T-helper 1 cell treated with Interleukin-12 subunit alpha and Interleukin-12 subunit beta and Interleukin-4 antibody, amounts not matched to agents 30 ng/mL and 1 ng/mL, for 36 hours (primary cell): ENCODE results near the gene OR4C13. TPM values are rescaled to one million over a fixed set of nuclear protein-coding genes. Genes with fewer than 3 reads are reported as not detected.
"Not testable (repeated sequence)": the region's sequence is repeated elsewhere in the genome, so short reads cannot be mapped to it uniquely, and the experiment has no call there.

Experiments
- intact Hi-C: fragments of 100-400 bp; cut with micrococcal nuclease; formaldehyde crosslinking; loops from one replicate; pipeline ENCODE4 v1.15.1; 2024
- total RNA-seq: library from RNA; stranded (reverse); gene quantifications from 2 replicates; pipeline ENCODE4 v1.2.3, GENCODE V29; 2022

Gene OR4C13
- not detected in 2 replicates for total RNA-seq

DNA sequence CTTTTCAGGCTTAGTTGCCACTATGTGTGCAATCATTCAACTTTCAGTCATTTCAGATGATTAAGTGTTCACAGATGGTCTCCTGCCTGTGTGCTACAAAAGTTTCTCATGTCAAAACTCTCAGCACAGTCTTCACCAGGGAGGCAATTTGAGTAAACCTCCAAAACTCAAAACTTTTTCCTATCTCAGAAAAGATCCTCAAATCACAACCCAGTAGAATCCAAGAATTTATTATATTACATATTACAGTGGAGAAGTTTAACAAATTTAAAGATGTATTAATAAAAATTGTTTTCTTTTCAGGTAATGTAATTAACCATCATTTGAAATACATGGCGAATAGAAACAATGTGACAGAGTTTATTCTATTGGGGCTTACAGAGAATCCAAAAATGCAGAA is at the start of gene OR4C13:
TSS of gene OR4C13 (plus strand) at position 301 of the 400 bp plus-strand sequence. CDS start at position 333, 32 bp downstream.
- intact Hi-C loops: no loop called here

DNA sequence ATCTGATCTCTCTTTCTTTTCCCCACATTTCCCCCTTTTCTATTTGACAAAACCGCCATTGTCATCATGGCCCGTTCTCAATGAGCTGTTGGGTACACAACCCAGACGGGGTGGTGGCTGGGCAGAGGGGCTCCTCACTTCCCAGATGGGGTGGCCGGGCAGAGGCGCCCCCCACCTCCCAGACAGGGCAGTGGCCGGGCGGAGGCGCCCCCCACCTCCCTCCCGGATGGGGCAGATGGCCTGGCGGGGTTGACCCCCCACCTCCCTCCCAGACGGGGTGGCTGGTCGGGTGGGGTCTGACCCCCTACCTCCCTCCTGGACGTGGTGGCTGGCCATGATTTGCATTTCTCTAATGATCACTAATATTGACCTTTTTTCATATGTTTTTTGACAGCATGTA is 40.7 kb upstream of the OR4C13 start:
- intact Hi-C loops: not testable (repeated sequence)

DNA sequence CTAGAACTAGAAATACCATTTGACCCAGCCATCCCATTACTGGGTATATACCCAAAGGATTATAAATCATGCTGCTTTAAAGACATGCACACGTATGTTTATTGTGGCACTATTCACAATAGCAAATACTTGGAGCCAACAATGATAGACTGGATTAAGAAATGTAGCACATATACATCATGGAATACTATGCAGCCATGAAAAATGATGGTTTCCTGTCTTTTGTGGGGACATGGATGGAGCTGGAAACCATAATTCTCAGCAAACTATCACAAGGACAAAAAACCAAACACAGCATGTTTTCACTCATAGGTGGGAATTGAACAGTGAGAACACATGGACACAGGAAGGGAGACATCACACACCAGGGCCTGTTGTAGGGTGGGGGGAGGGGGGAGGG is 3.5 kb upstream of the OR4C13 start:
- intact Hi-C loops: not testable (repeated sequence)

DNA sequence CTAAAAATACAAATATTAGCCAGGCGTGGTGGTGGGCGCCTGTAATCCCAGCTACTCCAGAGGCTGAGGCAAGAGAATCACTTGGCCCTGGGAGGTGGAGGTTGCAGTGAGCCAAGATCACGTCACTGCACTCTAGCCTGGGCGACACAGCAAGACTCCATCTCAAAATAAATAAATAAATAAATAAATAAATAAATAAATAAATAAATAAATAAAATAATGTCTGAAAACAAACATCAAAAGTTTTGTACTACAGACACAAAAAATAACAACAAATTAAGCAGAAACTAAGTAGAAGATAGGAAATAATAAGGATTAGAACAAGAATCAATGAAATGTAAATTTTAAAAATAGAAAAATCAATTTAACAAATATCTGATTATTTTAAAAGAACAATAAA is 21.2 kb downstream of the OR4C13 start:
- intact Hi-C loops: not testable (repeated sequence)

DNA sequence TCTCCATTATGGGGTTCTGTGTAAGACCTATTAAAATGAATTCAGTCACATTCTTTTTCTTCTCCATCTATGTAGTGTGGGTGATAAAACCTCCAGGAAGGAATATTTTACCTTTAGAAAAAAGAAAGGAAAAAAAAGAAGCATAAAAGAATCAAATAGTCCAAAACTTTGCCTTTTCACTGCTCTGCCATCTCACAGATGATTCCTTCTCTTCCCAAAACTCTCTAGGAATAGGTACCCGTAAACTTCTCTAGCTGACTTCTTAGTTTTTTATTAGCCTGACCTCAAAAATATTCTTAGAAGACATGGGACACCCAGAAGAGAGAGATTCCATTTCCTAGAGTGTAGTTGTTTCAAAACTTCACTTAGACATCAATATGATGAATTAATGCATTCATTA is 30.2 kb downstream of the OR4C13 start, which contains the start of gene OR4C12:
TSS of gene OR4C12 (minus strand) at position 101 of the 400 bp plus-strand sequence. CDS start at position 67, 34 bp downstream.
- intact Hi-C loops: not testable (repeated sequence)

DNA sequence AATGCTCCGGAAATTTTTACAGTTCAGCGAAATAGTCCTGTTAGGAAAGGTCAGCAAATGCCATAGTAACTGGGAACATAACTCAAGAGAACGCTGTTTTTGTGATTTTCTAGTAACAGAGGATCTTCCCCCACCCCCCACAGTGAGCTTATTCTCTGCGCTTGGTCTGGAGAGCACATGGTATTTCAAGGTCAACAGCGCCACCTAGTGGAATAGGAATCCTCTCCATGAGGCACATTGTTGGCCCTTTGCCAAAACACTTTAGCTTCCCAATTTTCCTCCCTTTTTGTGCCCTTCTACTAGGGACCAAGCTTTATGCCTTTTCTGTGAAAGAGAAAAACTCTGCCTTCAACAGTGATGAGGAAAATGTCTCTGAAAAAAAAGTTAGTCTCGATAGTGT is 43.4 kb downstream of the OR4C13 start:
- intact Hi-C loops: loop anchor here (2.0 to 10.0 kb wide), 2 partner anchors 1689 to 1821 kb away; partner anchors contain the start of gene OR4S1

Other genes with a start within 250 kb of the OR4C13 start
- gene OR4C12, start 30.1 kb downstream of the OR4C13 start, total RNA-seq: not detected in 2 replicates
- gene OR4C45, start 80.5 kb downstream of the OR4C13 start, total RNA-seq: not detected in 2 replicates